A673 (cell line): Measurements from ENCODE around the gene CACNA2D1. TPM values are rescaled to one million over a fixed set of nuclear protein-coding genes. Genes with fewer than 3 reads are reported as not detected.
A peak's percentile ranks its signal among the peaks of the same experiment; 100 is the strongest.

ENCODE experiments used
- BruUV-seq: library from RNA; stranded (reverse); fragments of 400-500 nt; replicated peaks from 2 replicates; lab custom pipeline; 2021; lab: Mats Ljungman, UMichigan
- CTCF ChIA-PET: fragments of 300-600 bp; sonication (Branson Sonifier 250); formaldehyde crosslinking; loops from one replicate; lab custom pipeline; 2022; ENCODE audit warnings: antibody characterized with exemption; lab: Charles Lee
- POLR2A ChIA-PET: fragments of 300-600 bp; sonication (Branson Sonifier 250); formaldehyde crosslinking; loops from one replicate; lab custom pipeline; 2022; ENCODE audit warnings: antibody characterized with exemption; ENCODE audit not compliant: low non-redundant PET; lab: Charles Lee
- DNase-seq: peaks from one replicate; pipeline ENCODE4 v3.0.0-alpha.2; 2015; ENCODE audit warnings: low spot score
- H3K27ac ChIP-seq: fragments of 200-600 bp; sonication (generic); 2 replicates; pipeline ENCODE4 v1.5.1; 2016; ENCODE audit warnings: mixed run types, low read depth, mild to moderate bottlenecking, mixed read lengths, antibody characterized with exemption, low read length; ENCODE audit not compliant: poor library complexity, severe bottlenecking
- H3K27me3 ChIP-seq: fragments of 200-600 bp; sonication (generic); replicated peaks from 2 replicates; pipeline ENCODE4 v1.6.1; 2017; ENCODE audit warnings: mixed run types, low read depth, mild to moderate bottlenecking, mixed read lengths, antibody characterized with exemption, low read length; ENCODE audit not compliant: insufficient read depth, poor library complexity
- H3K36me3 ChIP-seq: fragments of 200-600 bp; sonication (generic); 2 replicates; pipeline ENCODE4 v1.6.1; 2016; ENCODE audit warnings: mixed run types, mild to moderate bottlenecking, mixed read lengths, antibody characterized with exemption, low read length; ENCODE audit not compliant: insufficient read depth, poor library complexity, severe bottlenecking
- H3K4me1 ChIP-seq: fragments of 200-600 bp; sonication (generic); 2 replicates; pipeline ENCODE4 v1.6.1; 2017; ENCODE audit warnings: mixed run types, mild to moderate bottlenecking, mixed read lengths, antibody characterized with exemption, low read length; ENCODE audit not compliant: insufficient read depth, poor library complexity, severe bottlenecking
- H3K4me3 ChIP-seq: fragments of 200-600 bp; sonication (generic); 2 replicates; pipeline ENCODE4 v1.5.1; 2016; ENCODE audit warnings: low read depth, mixed run types, mild to moderate bottlenecking, mixed read lengths, low read length; ENCODE audit not compliant: poor library complexity, severe bottlenecking
- H3K9me3 ChIP-seq: fragments of 200-600 bp; sonication (generic); 2 replicates; pipeline ENCODE4 v1.6.1; 2016; ENCODE audit warnings: mixed run types, low read depth, mild to moderate bottlenecking, mixed read lengths, antibody characterized with exemption, low read length; ENCODE audit not compliant: poor library complexity, severe bottlenecking
- EZH2 ChIP-seq: fragments of 200-600 bp; sonication (generic); IDR thresholded peaks from 2 replicates; pipeline ENCODE4 v1.6.1; 2017; ENCODE audit warnings: borderline replicate concordance, low read depth, mild to moderate bottlenecking, mixed read lengths, antibody characterized with exemption, low read length; ENCODE audit not compliant: poor library complexity, severe bottlenecking
- intact Hi-C: fragments of 100-400 bp; cut with micrococcal nuclease; formaldehyde crosslinking; loops from one replicate; pipeline ENCODE4 v1.10.0; 2022; ENCODE audit not compliant: unreplicated experiment
- total RNA-seq: library from RNA; stranded (reverse); gene quantifications from 2 replicates; pipeline ENCODE4 v1.2.3, GENCODE V29; 2021
- TF ChIP-seq, protein P1 (sequence below): fragments of 300-800, 200-600 bp; sonication (generic); conservative IDR thresholded peaks from 2 replicates; pipeline ENCODE4 v1.5.1; 2017; ENCODE audit warnings: low read depth, mild to moderate bottlenecking, antibody characterized with exemption, low read length, moderate library complexity, mixed read lengths

Gene CACNA2D1
- total RNA-seq, 1 experiment from 2014 or later, result 49.1 TPM

DNA sequence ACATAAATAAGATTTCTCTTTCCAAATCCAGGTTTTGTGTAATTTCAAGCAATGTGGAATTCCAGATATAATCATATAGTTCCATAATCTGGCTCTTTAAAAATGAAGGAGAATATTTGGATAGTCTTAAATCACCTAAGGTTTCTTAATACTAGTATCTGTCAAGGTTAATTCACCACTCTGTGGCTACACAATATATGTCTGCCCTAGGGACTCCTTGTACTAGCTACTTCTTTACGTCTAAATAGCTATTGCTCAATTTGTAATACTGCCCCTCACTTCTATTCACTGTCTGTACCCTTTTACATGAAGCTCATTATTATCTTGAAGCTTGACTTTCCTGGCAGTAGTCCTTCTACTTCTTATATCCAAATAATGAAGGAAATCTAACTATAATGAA, 47.2 kb downstream of the CACNA2D1 start:
- DNase-seq, result no peak
- intact Hi-C loops, result no loop called here
- H3K36me3 ChIP-seq, result no peaks in the 10 kb centered on the region
- BruUV-seq, result no TSS peak
- ChIA-PET CTCF (no interaction called here), POLR2A (no interaction called here)
- H3K4me1 ChIP-seq, result peaks cover 60% of the 10 kb centered on the region
- H3K4me3 ChIP-seq, result no peak overlapping the region
- peak overlapping the region; percentile 45 for H3K27ac ChIP-seq
- TF ChIP-seq EZH2, result no peak
- TF ChIP-seq, protein P1, sequence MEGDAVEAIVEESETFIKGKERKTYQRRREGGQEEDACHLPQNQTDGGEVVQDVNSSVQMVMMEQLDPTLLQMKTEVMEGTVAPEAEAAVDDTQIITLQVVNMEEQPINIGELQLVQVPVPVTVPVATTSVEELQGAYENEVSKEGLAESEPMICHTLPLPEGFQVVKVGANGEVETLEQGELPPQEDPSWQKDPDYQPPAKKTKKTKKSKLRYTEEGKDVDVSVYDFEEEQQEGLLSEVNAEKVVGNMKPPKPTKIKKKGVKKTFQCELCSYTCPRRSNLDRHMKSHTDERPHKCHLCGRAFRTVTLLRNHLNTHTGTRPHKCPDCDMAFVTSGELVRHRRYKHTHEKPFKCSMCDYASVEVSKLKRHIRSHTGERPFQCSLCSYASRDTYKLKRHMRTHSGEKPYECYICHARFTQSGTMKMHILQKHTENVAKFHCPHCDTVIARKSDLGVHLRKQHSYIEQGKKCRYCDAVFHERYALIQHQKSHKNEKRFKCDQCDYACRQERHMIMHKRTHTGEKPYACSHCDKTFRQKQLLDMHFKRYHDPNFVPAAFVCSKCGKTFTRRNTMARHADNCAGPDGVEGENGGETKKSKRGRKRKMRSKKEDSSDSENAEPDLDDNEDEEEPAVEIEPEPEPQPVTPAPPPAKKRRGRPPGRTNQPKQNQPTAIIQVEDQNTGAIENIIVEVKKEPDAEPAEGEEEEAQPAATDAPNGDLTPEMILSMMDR, result no peak
- no peaks in the 10 kb centered on the region for H3K9me3 ChIP-seq
- no peaks in the 10 kb centered on the region for H3K27me3 ChIP-seq

DNA sequence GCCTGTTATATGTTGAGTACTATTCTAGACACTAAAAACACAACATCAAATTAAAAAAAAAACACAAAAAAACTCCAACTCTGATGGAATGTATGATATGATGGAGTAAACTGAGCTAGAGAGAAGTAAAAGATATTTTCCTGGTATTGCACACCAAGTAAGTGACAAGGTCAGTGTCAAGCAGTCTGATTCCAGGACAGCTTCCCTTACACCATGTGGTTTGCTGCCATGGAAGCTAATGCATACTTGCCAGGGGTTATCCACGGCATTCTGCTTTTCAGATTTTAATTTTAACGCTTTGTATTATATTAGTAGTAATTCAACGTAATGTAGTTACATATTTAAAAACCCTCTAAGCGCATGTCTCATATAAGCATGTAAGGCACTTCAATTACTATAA, 48.4 kb downstream of the CACNA2D1 start:
- TF ChIP-seq, protein P1, result no peak
- TF ChIP-seq EZH2, result no peak
- no peak for DNase-seq
- H3K4me1 ChIP-seq, result peaks cover 72% of the 10 kb centered on the region
- ChIA-PET POLR2A (no interaction called here), CTCF (no interaction called here)
- H3K27ac ChIP-seq, result peak overlapping the region; percentile 80
- no peaks in the 10 kb centered on the region for H3K9me3 ChIP-seq
- no peaks in the 10 kb centered on the region for H3K27me3 ChIP-seq
- H3K36me3 ChIP-seq, result no peaks in the 10 kb centered on the region
- H3K4me3 ChIP-seq, result no peak overlapping the region
- BruUV-seq, result no TSS peak
- intact Hi-C loops, result no loop called here

DNA sequence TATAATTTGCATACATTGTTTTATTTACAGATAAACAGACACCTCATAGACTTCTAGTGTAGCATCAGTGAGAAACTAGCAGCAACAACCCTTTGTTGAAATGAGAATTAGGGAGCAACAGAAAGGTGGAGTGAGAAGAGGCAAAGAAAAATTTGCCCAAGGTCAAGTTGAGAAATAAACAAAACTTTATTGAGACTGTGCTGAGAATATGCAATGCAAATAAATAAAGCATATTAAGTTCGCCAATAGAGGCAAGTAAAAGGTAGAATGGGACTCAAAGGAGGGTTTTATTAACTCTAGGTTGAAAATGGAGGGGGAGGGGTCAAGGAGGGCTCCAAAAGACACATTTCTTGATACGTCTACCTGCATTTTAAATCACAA, 49.7 kb downstream of the CACNA2D1 start:
- Histone ChIP-seq H3K27ac (peak overlapping the region; percentile 80), H3K36me3 (no peaks in the 10 kb centered on the region), H3K4me1 (peaks cover 83% of the 10 kb centered on the region), H3K27me3 (no peaks in the 10 kb centered on the region), H3K9me3 (no peaks in the 10 kb centered on the region), H3K4me3 (no peak overlapping the region)
- TF ChIP-seq EZH2, result no peak
- TF ChIP-seq, protein P1, result no peak
- BruUV-seq, result no TSS peak
- ChIA-PET POLR2A (no interaction called here), CTCF (interaction anchor here (1.0 to 1.1 kb wide), 2 partner anchors 178 to 894 kb away, joined by 3 to 9 read pairs; no protein-coding TSS in a partner anchor)
- no peak for DNase-seq
- intact Hi-C loops, result loop anchor here (2.0 to 5.0 kb wide), 7 partner anchors 107 to 352 kb away; no protein-coding TSS in a partner anchor
